ENCODE data around the gene SLC39A11.

DNA sequence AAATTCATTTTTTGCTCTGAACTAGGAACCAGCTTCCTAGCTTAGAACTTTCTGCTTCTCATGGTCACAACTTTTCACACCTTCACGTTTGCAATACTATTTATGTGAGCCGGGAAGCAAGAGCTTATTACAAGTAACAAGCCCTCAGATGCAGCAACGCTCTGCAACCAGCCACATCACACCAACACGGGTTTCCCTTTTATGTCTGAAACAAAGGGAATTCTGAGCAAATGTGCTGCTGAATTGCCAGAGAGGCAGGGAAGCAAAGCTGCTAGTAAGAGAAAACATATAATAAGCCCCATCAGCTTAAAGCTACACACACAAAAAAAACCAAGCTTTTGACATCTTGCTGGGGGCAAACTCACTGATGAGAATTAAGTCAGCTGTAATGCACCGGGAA is 122.2 kb downstream of the SLC39A11 start:
- no peak for TF ChIP-seq POLR2AphosphoS5 (IDR thresholded peaks at IDR 0.05; ENCODE audit: low read depth)
- TF ChIP-seq, protein P1, sequence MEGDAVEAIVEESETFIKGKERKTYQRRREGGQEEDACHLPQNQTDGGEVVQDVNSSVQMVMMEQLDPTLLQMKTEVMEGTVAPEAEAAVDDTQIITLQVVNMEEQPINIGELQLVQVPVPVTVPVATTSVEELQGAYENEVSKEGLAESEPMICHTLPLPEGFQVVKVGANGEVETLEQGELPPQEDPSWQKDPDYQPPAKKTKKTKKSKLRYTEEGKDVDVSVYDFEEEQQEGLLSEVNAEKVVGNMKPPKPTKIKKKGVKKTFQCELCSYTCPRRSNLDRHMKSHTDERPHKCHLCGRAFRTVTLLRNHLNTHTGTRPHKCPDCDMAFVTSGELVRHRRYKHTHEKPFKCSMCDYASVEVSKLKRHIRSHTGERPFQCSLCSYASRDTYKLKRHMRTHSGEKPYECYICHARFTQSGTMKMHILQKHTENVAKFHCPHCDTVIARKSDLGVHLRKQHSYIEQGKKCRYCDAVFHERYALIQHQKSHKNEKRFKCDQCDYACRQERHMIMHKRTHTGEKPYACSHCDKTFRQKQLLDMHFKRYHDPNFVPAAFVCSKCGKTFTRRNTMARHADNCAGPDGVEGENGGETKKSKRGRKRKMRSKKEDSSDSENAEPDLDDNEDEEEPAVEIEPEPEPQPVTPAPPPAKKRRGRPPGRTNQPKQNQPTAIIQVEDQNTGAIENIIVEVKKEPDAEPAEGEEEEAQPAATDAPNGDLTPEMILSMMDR (IDR thresholded peaks at IDR 0.05; ENCODE audit: insufficient read depth, low read length) = no peak
- TF ChIP-seq REST (IDR thresholded peaks at IDR 0.05; ENCODE audit: insufficient replicate concordance, low read depth) = no peak
- no peak for TF ChIP-seq SPI1 (IDR thresholded peaks at IDR 0.05; ENCODE audit: borderline replicate concordance, low read depth)

All from HL-60 (cell line).